Measurements from ENCODE around the gene FGGY. TPM values are rescaled to one million over a fixed set of nuclear protein-coding genes. Genes with fewer than 3 reads are reported as not detected.
A peak's percentile ranks its signal among the peaks of the same experiment; 100 is the strongest.

Gene FGGY
- total RNA-seq, 2 donors from 2014 or later: 12.4 to 17.9 TPM

- Mint-ChIP-seq H3K27ac (no peak overlapping the region), H3K4me1 (ENCODE audit: low read depth) (peaks cover 13% of the 10 kb centered on the region), H3K4me3 (no peak overlapping the region), H3K27me3 (ENCODE audit: low read depth) (peaks cover 26% of the 10 kb centered on the region), H3K9me3 (no peaks in the 10 kb centered on the region), H3K36me3 (ENCODE audit: insufficient read depth in 2 of 2) (no peaks in the 10 kb centered on the region)
- DNase-seq (no peak), ATAC-seq (replicated peaks in 1 of 2) (no peak)
Observed at GRCh38 chr1:59268406-59268805, 28.5 kb upstream of the FGGY start.

- no peak overlapping the region for H3K27ac Mint-ChIP-seq
- H3K27me3 Mint-ChIP-seq (ENCODE audit: low read depth): peaks cover 33% of the 10 kb centered on the region
- no peaks in the 10 kb centered on the region for H3K9me3 Mint-ChIP-seq
- H3K36me3 Mint-ChIP-seq (ENCODE audit: insufficient read depth in 2 of 2): no peaks in the 10 kb centered on the region
- H3K4me3 Mint-ChIP-seq: peak overlapping the region in 1 of 2 donors; percentile 33
- H3K4me1 Mint-ChIP-seq (ENCODE audit: low read depth): peaks cover 19% of the 10 kb centered on the region
- ATAC-seq (replicated peaks in 1 of 2): peak in 1 of 2 donors; percentile 41
- no peak for DNase-seq
Observed at GRCh38 chr1:59271561-59272260, 25.2 kb upstream of the FGGY start.

GRCh38 chr1:59272507-59272906 lies 24.4 kb upstream of the FGGY start:
- H3K4me1 Mint-ChIP-seq (ENCODE audit: low read depth): peaks cover 19% of the 10 kb centered on the region
- DNase-seq: peak in 1 of 2 donors; percentile 26
- peak overlapping the region; percentile 5 for H3K27ac Mint-ChIP-seq
- peaks cover 27% of the 10 kb centered on the region for H3K27me3 Mint-ChIP-seq (ENCODE audit: low read depth)
- no peaks in the 10 kb centered on the region for H3K36me3 Mint-ChIP-seq (ENCODE audit: insufficient read depth in 2 of 2)
- H3K9me3 Mint-ChIP-seq: no peaks in the 10 kb centered on the region
- H3K4me3 Mint-ChIP-seq: peak overlapping the region; percentile 9 to 33
- peak; percentile 84 to 88 for ATAC-seq (replicated peaks in 1 of 2)

- Mint-ChIP-seq H3K9me3 (no peaks in the 10 kb centered on the region), H3K27me3 (ENCODE audit: low read depth) (peaks cover 11% of the 10 kb centered on the region), H3K36me3 (ENCODE audit: insufficient read depth in 2 of 2) (no peaks in the 10 kb centered on the region), H3K27ac (no peak overlapping the region), H3K4me3 (no peak overlapping the region), H3K4me1 (ENCODE audit: low read depth) (peaks cover 19% of the 10 kb centered on the region)
- no peak for ATAC-seq (replicated peaks in 1 of 2)
- no peak for DNase-seq
Observed at GRCh38 chr1:59276439-59276851, 20.4 kb upstream of the FGGY start.

- no peak overlapping the region for H3K4me3 Mint-ChIP-seq
- H3K27ac Mint-ChIP-seq: no peak overlapping the region
- no peaks in the 10 kb centered on the region for H3K9me3 Mint-ChIP-seq
- H3K4me1 Mint-ChIP-seq (ENCODE audit: low read depth): peaks cover 5% of the 10 kb centered on the region
- DNase-seq (no peak), ATAC-seq (replicated peaks in 1 of 2) (no peak)
- peaks cover 10% of the 10 kb centered on the region for H3K27me3 Mint-ChIP-seq (ENCODE audit: low read depth)
- H3K36me3 Mint-ChIP-seq (ENCODE audit: insufficient read depth in 2 of 2): no peaks in the 10 kb centered on the region
Observed at GRCh38 chr1:59278780-59279354, 18.0 kb upstream of the FGGY start.

- Mint-ChIP-seq H3K4me3 (no peak overlapping the region), H3K27me3 (ENCODE audit: low read depth) (peaks cover 13% of the 10 kb centered on the region), H3K36me3 (ENCODE audit: insufficient read depth in 2 of 2) (no peaks in the 10 kb centered on the region), H3K9me3 (no peaks in the 10 kb centered on the region), H3K4me1 (ENCODE audit: low read depth) (peaks cover 5% of the 10 kb centered on the region), H3K27ac (no peak overlapping the region)
- DNase-seq (no peak), ATAC-seq (replicated peaks in 1 of 2) (no peak)
Observed at GRCh38 chr1:59279645-59280044, 17.2 kb upstream of the FGGY start.

- DNase-seq: no peak
- H3K27ac Mint-ChIP-seq: no peak overlapping the region
- H3K4me1 Mint-ChIP-seq (ENCODE audit: low read depth): no peaks in the 10 kb centered on the region
- H3K36me3 Mint-ChIP-seq (ENCODE audit: insufficient read depth in 2 of 2): no peaks in the 10 kb centered on the region
- ATAC-seq (replicated peaks in 1 of 2): no peak
- peaks cover 5% of the 10 kb centered on the region for H3K27me3 Mint-ChIP-seq (ENCODE audit: low read depth)
- H3K4me3 Mint-ChIP-seq: no peak overlapping the region
- no peaks in the 10 kb centered on the region for H3K9me3 Mint-ChIP-seq
Observed at GRCh38 chr1:59282951-59283350, 13.9 kb upstream of the FGGY start.

GRCh38 chr1:59285691-59286090 lies 11.2 kb upstream of the FGGY start:
- H3K36me3 Mint-ChIP-seq (ENCODE audit: insufficient read depth in 2 of 2): no peaks in the 10 kb centered on the region
- DNase-seq (no peak), ATAC-seq (replicated peaks in 1 of 2) (no peak)
- no peaks in the 10 kb centered on the region for H3K9me3 Mint-ChIP-seq
- H3K27ac Mint-ChIP-seq: no peak overlapping the region
- H3K4me1 Mint-ChIP-seq (ENCODE audit: low read depth): peaks cover 6% of the 10 kb centered on the region
- peaks cover 5% of the 10 kb centered on the region for H3K27me3 Mint-ChIP-seq (ENCODE audit: low read depth)
- no peak overlapping the region for H3K4me3 Mint-ChIP-seq

GRCh38 chr1:59288046-59288445 lies 8.8 kb upstream of the FGGY start:
- no peaks in the 10 kb centered on the region for H3K36me3 Mint-ChIP-seq (ENCODE audit: insufficient read depth in 2 of 2)
- no peaks in the 10 kb centered on the region for H3K9me3 Mint-ChIP-seq
- peaks cover 6% of the 10 kb centered on the region for H3K4me1 Mint-ChIP-seq (ENCODE audit: low read depth)
- H3K27ac Mint-ChIP-seq: no peak overlapping the region
- H3K27me3 Mint-ChIP-seq (ENCODE audit: low read depth): peaks cover 5% of the 10 kb centered on the region
- no peak overlapping the region for H3K4me3 Mint-ChIP-seq
- no peak for DNase-seq
- no peak for ATAC-seq (replicated peaks in 1 of 2)

GRCh38 chr1:59289570-59289969 lies 7.3 kb upstream of the FGGY start:
- DNase-seq: no peak
- ATAC-seq (replicated peaks in 1 of 2): no peak
- H3K4me1 Mint-ChIP-seq (ENCODE audit: low read depth): peaks cover 6% of the 10 kb centered on the region
- H3K27ac Mint-ChIP-seq: no peak overlapping the region
- H3K36me3 Mint-ChIP-seq (ENCODE audit: insufficient read depth in 2 of 2): no peaks in the 10 kb centered on the region
- no peak overlapping the region for H3K4me3 Mint-ChIP-seq
- H3K27me3 Mint-ChIP-seq (ENCODE audit: low read depth): no peaks in the 10 kb centered on the region
- no peaks in the 10 kb centered on the region for H3K9me3 Mint-ChIP-seq

- ATAC-seq (replicated peaks in 1 of 2) (peak; percentile 69), DNase-seq (peak; percentile 34 to 45)
- H3K27me3 Mint-ChIP-seq (ENCODE audit: low read depth): no peaks in the 10 kb centered on the region
- H3K9me3 Mint-ChIP-seq: no peaks in the 10 kb centered on the region
- no peak overlapping the region for H3K27ac Mint-ChIP-seq
- no peaks in the 10 kb centered on the region for H3K36me3 Mint-ChIP-seq (ENCODE audit: insufficient read depth in 2 of 2)
- H3K4me1 Mint-ChIP-seq (ENCODE audit: low read depth): peaks cover 10% of the 10 kb centered on the region
- no peak overlapping the region for H3K4me3 Mint-ChIP-seq
Observed at GRCh38 chr1:59290193-59290949, 6.5 kb upstream of the FGGY start.

GRCh38 chr1:59291561-59291960 lies 5.3 kb upstream of the FGGY start:
- H3K9me3 Mint-ChIP-seq: no peaks in the 10 kb centered on the region
- DNase-seq (no peak), ATAC-seq (replicated peaks in 1 of 2) (no peak)
- H3K36me3 Mint-ChIP-seq (ENCODE audit: insufficient read depth in 2 of 2): no peaks in the 10 kb centered on the region
- no peak overlapping the region for H3K4me3 Mint-ChIP-seq
- H3K4me1 Mint-ChIP-seq (ENCODE audit: low read depth): peaks cover 13% of the 10 kb centered on the region
- no peak overlapping the region for H3K27ac Mint-ChIP-seq
- no peaks in the 10 kb centered on the region for H3K27me3 Mint-ChIP-seq (ENCODE audit: low read depth)

- H3K36me3 Mint-ChIP-seq (ENCODE audit: insufficient read depth in 2 of 2): no peaks in the 10 kb centered on the region
- ATAC-seq (replicated peaks in 1 of 2) (no peak), DNase-seq (no peak)
- no peaks in the 10 kb centered on the region for H3K9me3 Mint-ChIP-seq
- H3K4me3 Mint-ChIP-seq: no peak overlapping the region
- peaks cover 18% of the 10 kb centered on the region for H3K4me1 Mint-ChIP-seq (ENCODE audit: low read depth)
- no peak overlapping the region for H3K27ac Mint-ChIP-seq
- no peaks in the 10 kb centered on the region for H3K27me3 Mint-ChIP-seq (ENCODE audit: low read depth)
Observed at GRCh38 chr1:59292562-59292961, 4.3 kb upstream of the FGGY start.
